A549 (cell line): ENCODE data around the gene CDC6. TPM values are rescaled to one million over a fixed set of nuclear protein-coding genes. Genes with fewer than 3 reads are reported as not detected.

Experiments
- ATAC-seq, 2 experiments: fragments of 200-7000 bp in 1 of 2; fragments of >200 bp in 1 of 2; cut with Nextera tagmentation in 1 of 2; cut with Tn5 transposase in 1 of 2; 3 replicates each; pipeline versions ENCODE4 v1.8.0 to v1.9.1; 2018 to 2020; ENCODE audit warnings: mild to moderate bottlenecking in 1 of 2, moderate library complexity in 1 of 2
- CTCF ChIA-PET: fragments of 300-600 bp; sonication (Branson Sonifier 250); formaldehyde crosslinking; extraction: SDS; loops from one replicate; lab custom pipeline; 2021; ENCODE audit warnings: antibody characterized with exemption, inconsistent platforms; lab: Yijun Ruan, JAX
- POLR2A ChIA-PET: fragments of 350-600 bp; formaldehyde crosslinking; extraction: SDS; loops from one replicate; lab custom pipeline; 2021; ENCODE audit warnings: antibody characterized with exemption, inconsistent platforms; lab: Yijun Ruan, JAX
- DNase-seq, 2 experiments: peaks; one replicate each; pipeline versions ENCODE4 v3.0.0 to v3.0.0-alpha.2; 2011 to 2016; ENCODE audit warnings: low read depth in 1 of 2, low spot score in 1 of 2
- FAIRE-seq: peaks from 2 replicates; lab custom pipeline; 2011; peaks lifted over from hg19 to GRCh38; lab: Jason Lieb, UNC
- H3K27ac ChIP-seq, 2 experiments: fragments of >200 bp; sonication (Bioruptor Twin); formaldehyde crosslinking; 3 replicates each; pipeline ENCODE4 v1.5.1; 2016 to 2017
- H3K4me1 ChIP-seq: fragments of >200 bp; sonication (Bioruptor Twin); formaldehyde crosslinking; 3 replicates; pipeline ENCODE4 v1.6.1; 2016
- H3K4me2 ChIP-seq: fragments of >200 bp; sonication (Bioruptor Twin); formaldehyde crosslinking; 3 replicates; pipeline ENCODE4 v1.6.1; 2016
- H3K4me3 ChIP-seq: fragments of >200 bp; sonication (Bioruptor Twin); formaldehyde crosslinking; 3 replicates; pipeline ENCODE4 v1.5.1; 2016
- H3K9me3 ChIP-seq: fragments of >200 bp; sonication (Bioruptor Twin); formaldehyde crosslinking; 3 replicates; pipeline ENCODE4 v1.6.1; 2016
- EP300 ChIP-seq, 2 experiments: fragments of >200 bp; sonication (Bioruptor Twin); formaldehyde crosslinking; IDR thresholded peaks; 2 replicates in 1 of 2; 3 replicates in 1 of 2; pipeline ENCODE4 v1.6.1; 2016 to 2017
- ESRRA ChIP-seq: fragments of 150-350 bp; IDR thresholded peaks from 2 replicates; pipeline ENCODE4 v1.6.1; 2014; ENCODE audit warnings: mild to moderate bottlenecking, low read length, borderline replicate concordance
- HDAC2 ChIP-seq: fragments of 200-600 bp; sonication (generic); IDR thresholded peaks from 2 replicates; pipeline ENCODE4 v1.6.1; 2016
- HMGXB4 ChIP-seq: fragments of 250-450 bp; sonication (Bioruptor Pico); IDR thresholded peaks from 2 replicates; pipeline ENCODE4 v1.5.0; 2021; ENCODE audit warnings: mild to moderate bottlenecking, moderate library complexity, borderline replicate concordance
- MAX ChIP-seq: IDR thresholded peaks from 2 replicates; pipeline ENCODE4 v1.6.1; 2012
- MYC ChIP-seq: IDR thresholded peaks from 2 replicates; pipeline ENCODE4 v1.6.1; 2012; ENCODE audit warnings: mild to moderate bottlenecking, inconsistent platforms, low read length, improper control_type of control experiment, borderline replicate concordance
- NR3C1 ChIP-seq: fragments of >200 bp; sonication (Bioruptor Twin); formaldehyde crosslinking; IDR thresholded peaks from 3 replicates; pipeline ENCODE4 v1.6.1; 2017
- PBX3 ChIP-seq: IDR thresholded peaks from 2 replicates; pipeline ENCODE4 v1.6.1; 2012
- PHF8 ChIP-seq: fragments of 200-600 bp; sonication (generic); IDR thresholded peaks from 2 replicates; pipeline ENCODE4 v1.6.1; 2016; ENCODE audit warnings: low read depth, mild to moderate bottlenecking, antibody characterized with exemption, moderate library complexity, borderline replicate concordance
- POLR2A ChIP-seq: IDR thresholded peaks from 2 replicates; pipeline ENCODE4 v1.6.1; 2012; ENCODE audit warnings: mild to moderate bottlenecking, low read length
- POLR2AphosphoS2 ChIP-seq: conservative IDR thresholded peaks from 2 replicates; pipeline ENCODE4 v1.6.1; 2012; ENCODE audit warnings: low read length, improper control_type of control experiment, inconsistent platforms
- RNF2 ChIP-seq: fragments of 200-600 bp; sonication (generic); IDR thresholded peaks from 2 replicates; pipeline ENCODE4 v1.6.1; 2016; ENCODE audit warnings: low read depth, mild to moderate bottlenecking, antibody characterized with exemption, moderate library complexity, borderline replicate concordance
- SMC3 ChIP-seq: fragments of >200 bp; sonication (Bioruptor Twin); formaldehyde crosslinking; IDR thresholded peaks from 3 replicates; pipeline ENCODE4 v1.6.1; 2018; ENCODE audit warnings: inconsistent platforms
- TP53 ChIP-seq: fragments of 250-450 bp; sonication (Bioruptor Pico); IDR thresholded peaks from 2 replicates; pipeline ENCODE4 v1.5.0; 2021; ENCODE audit warnings: mild to moderate bottlenecking, moderate library complexity
- WGBS: methylation state at CpG from one replicate; pipeline ENCODE4 v1.1.6; 2017; ENCODE audit errors: missing lambda C conversion rate; 5-methylcytosine and 5-hydroxymethylcytosine counted together
- polyA plus RNA-seq, 4 experiments: library from polyadenylated mRNA; depleted of rRNA in 3 of 4; stranded (reverse); fragments of >200 nt; fragmentation: RNase III in 1 of 4; extraction: RNeasy Plus Mini Kit Qiagen cat#74134 plus additional on column Dnase treatment in 1 of 4; gene quantifications; 2 replicates in 3 of 4; 3 replicates in 1 of 4; pipeline ENCODE4 v1.2.3, GENCODE V29; 2011 to 2017

CDC6 gene
- polyA plus RNA-seq, 2 of the 4 experiments (the other 2 are of a cell fraction), result 67.0 to 79.5 TPM

GRCh38 chr17:40319651-40320540 is 32.2 kb downstream of the CDC6 start:
- TF ChIP-seq MYC (no peak), PHF8 (no peak), RNF2 (no peak), ESRRA (no peak)
- WGBS, result 83% methylated on average over 9 of the region's 11 CpGs
- no peak for ATAC-seq
- Histone ChIP-seq H3K27ac (peak overlapping the region; percentile 95 to 97; a peak in 4 of 6 replicates), H3K4me1 (peaks cover 87% of the 10 kb centered on the region), H3K4me3 (peak overlapping the region; percentile 81), H3K9me3 (no peaks in the 10 kb centered on the region), H3K4me2 (peak overlapping the region; percentile 99)
- no peak for DNase-seq
- POLR2A ChIA-PET, result interaction anchor here (0.9 kb wide), 1 partner anchor 11 kb away, joined by 3 read pairs; no protein-coding TSS in a partner anchor
- CTCF ChIA-PET, result interaction anchor here (1.3 to 50.4 kb wide), 6 partner anchors 8 to 240 kb away, joined by 3 to 2395 read pairs (median 7); partner anchors contain the start of genes CDC6, GJD3 and RARA
- FAIRE-seq, result no peak

GRCh38 chr17:40320756-40321523 is 33.3 kb downstream of the CDC6 start:
- no peak for FAIRE-seq

GRCh38 chr17:40321524-40321929 is 33.8 kb downstream of the CDC6 start:
- no peak overlapping the region for H3K4me3 ChIP-seq
- no peaks in the 10 kb centered on the region for H3K9me3 ChIP-seq
- 75% methylated on average over 4 of the region's 4 CpGs for WGBS
- H3K4me2 ChIP-seq, result peak overlapping the region; percentile 99
- H3K4me1 ChIP-seq, result peaks cover 87% of the 10 kb centered on the region
- DNase-seq (no peak), FAIRE-seq (no peak), ATAC-seq (no peak)
- ChIA-PET CTCF (interaction anchor here (39.2 to 50.4 kb wide), 2 partner anchors 19 to 36 kb away, joined by 1069 to 2395 read pairs; partner anchors contain the start of genes CDC6, GJD3 and RARA), POLR2A (no interaction called here)
- peak overlapping the region; percentile 67 to 95; a peak in 5 of 6 replicates for H3K27ac ChIP-seq
- TF ChIP-seq TP53 (CRISPR knock-in tag) (no peak), MAX (no peak), PBX3 (no peak), EP300 (IDR thresholded peaks at IDR 0.05) (no peak), POLR2A (no peak), NR3C1 (no peak), SMC3 (no peak), HDAC2 (no peak), HMGXB4 (CRISPR knock-in tag) (no peak)

More at GRCh38 chr17:40320756-40321523, 33.3 kb downstream of the CDC6 start:
- no peaks in the 10 kb centered on the region for H3K9me3 ChIP-seq
- POLR2A ChIA-PET, result interaction anchor here (0.9 kb wide), 1 partner anchor 10 kb away, joined by 3 read pairs; no protein-coding TSS in a partner anchor
- DNase-seq, result no peak
- peaks cover 87% of the 10 kb centered on the region for H3K4me1 ChIP-seq
- H3K27ac ChIP-seq, result peak overlapping the region in 1 of 2 experiments; percentile 95; a peak in 3 of 6 replicates
- peak overlapping the region; percentile 99 for H3K4me2 ChIP-seq
- CTCF ChIA-PET, result interaction anchor here (39.2 to 50.4 kb wide), 2 partner anchors 18 to 37 kb away, joined by 1069 to 2395 read pairs; partner anchors contain the start of genes CDC6, GJD3 and RARA
- no peak overlapping the region for H3K4me3 ChIP-seq
- 76% methylated on average over 19 of the region's 19 CpGs for WGBS
- TF ChIP-seq POLR2AphosphoS2 (no peak), MAX (0 out of 2 replicates have a peak, but pooled peaks have one; percentile 11)
- TF ChIP-seq, all 56 proteins: peak for 1
- no peak for ATAC-seq
